BLaER1 treated with 17β-estradiol and CSF1 and Interleukin-3, amounts not matched to agents 10 nM and 100 nM (cell line): ENCODE data around the gene RAPGEF5.

Experiments
- H3K27ac ChIP-seq, 11 experiments: shearing (Covaris generic); formaldehyde crosslinking; 2 replicates each; pipeline ENCODE4 v1.8.1; 2022
- H3K27me3 ChIP-seq, 11 experiments: shearing (Covaris generic); formaldehyde crosslinking; 2 replicates each; pipeline ENCODE4 v1.8.1; 2022
- H3K36me3 ChIP-seq, 11 experiments: shearing (Covaris generic); formaldehyde crosslinking; 2 replicates each; pipeline ENCODE4 v1.8.1; 2022
- H3K4me1 ChIP-seq, 10 experiments: shearing (Covaris generic); formaldehyde crosslinking; 2 replicates each; pipeline ENCODE4 v1.8.1; 2022
- H3K4me2 ChIP-seq, 11 experiments: shearing (Covaris generic); formaldehyde crosslinking; 2 replicates each; pipeline ENCODE4 v1.8.1; 2022
- H3K4me3 ChIP-seq, 10 experiments: shearing (Covaris generic); formaldehyde crosslinking; 2 replicates each; pipeline ENCODE4 v1.8.1; 2022
- H3K9ac ChIP-seq, 11 experiments: shearing (Covaris generic); formaldehyde crosslinking; 2 replicates each; pipeline ENCODE4 v1.8.1; 2022
- H3K9me3 ChIP-seq, 11 experiments: shearing (Covaris generic); formaldehyde crosslinking; replicated peaks in 1 of 11; 2 replicates each; pipeline ENCODE4 v1.8.1; 2022
- H4K20me1 ChIP-seq, 11 experiments: shearing (Covaris generic); formaldehyde crosslinking; 2 replicates each; pipeline ENCODE4 v1.8.1; 2022
- Cebpa-rat ChIP-seq, 11 experiments: shearing (Covaris generic); IDR thresholded peaks; 2 replicates each; pipeline ENCODE4 v1.8.1; 2022

The RAPGEF5 gene

DNA sequence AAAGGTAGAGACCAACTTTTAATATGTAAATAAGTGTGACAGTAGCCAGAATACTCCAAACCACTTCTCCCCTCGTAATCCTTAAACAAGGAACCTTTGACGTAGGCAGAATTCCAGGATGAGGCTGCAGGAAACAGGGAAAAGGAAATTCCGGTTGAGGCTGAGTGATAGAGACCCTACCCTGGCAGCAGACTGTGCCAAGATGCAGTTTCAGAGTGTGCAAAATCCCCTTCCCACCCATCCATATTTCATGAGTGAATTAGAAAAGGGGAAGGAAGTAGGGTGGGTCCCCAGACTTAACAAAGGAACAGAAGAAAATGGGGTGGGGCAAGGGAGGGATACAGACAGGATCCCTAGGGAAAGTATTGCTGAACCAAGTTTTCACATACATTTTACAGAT is 143.0 kb downstream of the RAPGEF5 start:
- Histone ChIP-seq H3K9ac (no peak overlapping the region), H3K4me1 (peaks cover 9 to 20% (median 15%) of the 10 kb centered on the region in 10 experiments; a peak in 19 of 20 replicates), H4K20me1 (no peaks in the 10 kb centered on the region), H3K27me3 (no peaks in the 10 kb centered on the region), H3K4me2 (peak overlapping the region; percentile 11 to 67 (median 57); a peak in 18 of 22 replicates), H3K9me3 (peaks cover 0 to 6% (median 0%) of the 10 kb centered on the region in 11 experiments; a peak in 1 of 22 replicates), H3K27ac (no peak overlapping the region), H3K36me3 (peaks cover 0 to 41% (median 8%) of the 10 kb centered on the region in 11 experiments; a peak in 12 of 22 replicates), H3K4me3 (no peak overlapping the region)
- TF ChIP-seq Cebpa-rat (IDR thresholded peaks at IDR 0.05): no peak

GRCh38 chr7:22213081-22213480 is 143.9 kb downstream of the RAPGEF5 start:
- H3K9ac ChIP-seq: no peak overlapping the region
- H3K9me3 ChIP-seq: no peaks in the 10 kb centered on the region
- H3K36me3 ChIP-seq: peaks cover 0 to 38% (median 0%) of the 10 kb centered on the region in 11 experiments; a peak in 7 of 22 replicates
- no peaks in the 10 kb centered on the region for H3K27me3 ChIP-seq
- H3K4me3 ChIP-seq: no peak overlapping the region
- no peak for TF ChIP-seq Cebpa-rat (IDR thresholded peaks at IDR 0.05)
- peaks cover 9 to 20% (median 15%) of the 10 kb centered on the region in 10 experiments; a peak in 19 of 20 replicates for H3K4me1 ChIP-seq
- no peaks in the 10 kb centered on the region for H4K20me1 ChIP-seq
- no peak overlapping the region for H3K27ac ChIP-seq
- H3K4me2 ChIP-seq: peak overlapping the region in 3 of 11 experiments; percentile 0 to 42 (median 32); a peak in 3 of 22 replicates

GRCh38 chr7:22210967-22211366 is 146.0 kb downstream of the RAPGEF5 start:
- Histone ChIP-seq H3K4me2 (no peak overlapping the region), H3K9ac (no peak overlapping the region), H3K36me3 (peaks cover 0 to 21% (median 0%) of the 10 kb centered on the region in 11 experiments; a peak in 4 of 22 replicates), H3K27ac (no peak overlapping the region), H4K20me1 (no peaks in the 10 kb centered on the region), H3K27me3 (no peaks in the 10 kb centered on the region), H3K4me3 (no peak overlapping the region), H3K9me3 (no peaks in the 10 kb centered on the region), H3K4me1 (peaks cover 9 to 20% (median 15%) of the 10 kb centered on the region in 10 experiments; a peak in 19 of 20 replicates)
- TF ChIP-seq Cebpa-rat (IDR thresholded peaks at IDR 0.05): no peak

DNA sequence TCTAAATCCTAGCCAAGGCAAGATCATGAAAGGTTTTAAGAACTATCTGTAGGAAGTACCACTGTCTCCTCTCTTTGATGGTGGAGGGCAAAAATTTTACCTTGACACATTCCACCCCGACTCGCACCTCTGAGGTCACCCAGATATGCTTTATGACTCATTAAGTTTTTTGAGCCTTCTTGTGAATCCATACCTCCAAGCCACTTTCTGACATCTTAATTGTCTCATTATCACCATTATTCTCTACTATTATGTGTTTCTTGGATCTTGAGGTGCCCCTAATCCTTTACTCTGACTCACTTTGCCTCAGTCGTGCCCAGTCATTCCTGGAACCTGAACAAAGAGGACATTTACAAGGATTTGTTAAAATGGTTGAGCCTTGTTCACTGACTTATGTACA is 146.6 kb downstream of the RAPGEF5 start:
- TF ChIP-seq Cebpa-rat (IDR thresholded peaks at IDR 0.05): no peak
- Histone ChIP-seq H3K4me1 (peaks cover 9 to 20% (median 15%) of the 10 kb centered on the region in 10 experiments; a peak in 19 of 20 replicates), H3K9ac (no peak overlapping the region)

DNA sequence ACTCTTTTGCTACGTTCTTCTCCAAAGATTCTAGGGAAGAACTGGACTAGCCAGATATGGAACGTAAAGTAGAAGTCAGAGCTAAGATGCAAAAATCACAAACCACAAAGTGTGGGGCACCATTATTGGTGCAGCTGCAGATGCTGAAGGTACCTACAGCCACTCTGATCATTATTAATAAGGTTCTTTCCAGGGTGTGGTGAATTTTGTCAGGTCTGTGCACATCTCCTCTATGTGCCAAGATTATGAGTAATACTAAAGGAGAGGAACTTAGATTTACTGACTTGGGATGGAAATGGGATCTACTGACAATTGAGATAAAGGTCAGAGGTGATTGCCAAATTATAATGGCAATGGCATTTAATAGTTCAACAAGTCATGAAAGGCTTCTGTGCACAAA is 148.2 kb downstream of the RAPGEF5 start:
- Histone ChIP-seq H3K27me3 (no peaks in the 10 kb centered on the region), H3K27ac (no peak overlapping the region), H4K20me1 (no peaks in the 10 kb centered on the region), H3K4me2 (no peak overlapping the region), H3K36me3 (peaks cover 0 to 21% (median 3%) of the 10 kb centered on the region in 11 experiments; a peak in 11 of 22 replicates), H3K9me3 (no peaks in the 10 kb centered on the region), H3K4me1 (peaks cover 0 to 15% (median 2%) of the 10 kb centered on the region in 10 experiments; a peak in 16 of 20 replicates), H3K4me3 (no peak overlapping the region), H3K9ac (no peak overlapping the region)
- TF ChIP-seq Cebpa-rat (IDR thresholded peaks at IDR 0.05): no peak

More for the DNA sequence above, 146.6 kb downstream of the RAPGEF5 start:
- Histone ChIP-seq H3K9me3 (no peaks in the 10 kb centered on the region), H3K4me2 (no peak overlapping the region), H3K27ac (no peak overlapping the region), H4K20me1 (no peaks in the 10 kb centered on the region), H3K36me3 (peaks cover 0 to 15% (median 0%) of the 10 kb centered on the region in 11 experiments; a peak in 2 of 22 replicates), H3K27me3 (no peaks in the 10 kb centered on the region), H3K4me3 (no peak overlapping the region)

GRCh38 chr7:22207724-22208225 is 149.2 kb downstream of the RAPGEF5 start:
- H4K20me1 ChIP-seq: no peaks in the 10 kb centered on the region
- H3K4me3 ChIP-seq: no peak overlapping the region
- peaks cover 0 to 5% (median 0%) of the 10 kb centered on the region in 10 experiments; a peak in 4 of 20 replicates for H3K4me1 ChIP-seq
- H3K4me2 ChIP-seq: no peak overlapping the region
- H3K9ac ChIP-seq: no peak overlapping the region
- H3K36me3 ChIP-seq: peaks cover 0 to 31% (median 12%) of the 10 kb centered on the region in 11 experiments; a peak in 13 of 22 replicates
- no peak overlapping the region for H3K27ac ChIP-seq
- TF ChIP-seq Cebpa-rat (IDR thresholded peaks at IDR 0.05): no peak
- H3K9me3 ChIP-seq: no peaks in the 10 kb centered on the region
- no peaks in the 10 kb centered on the region for H3K27me3 ChIP-seq

DNA sequence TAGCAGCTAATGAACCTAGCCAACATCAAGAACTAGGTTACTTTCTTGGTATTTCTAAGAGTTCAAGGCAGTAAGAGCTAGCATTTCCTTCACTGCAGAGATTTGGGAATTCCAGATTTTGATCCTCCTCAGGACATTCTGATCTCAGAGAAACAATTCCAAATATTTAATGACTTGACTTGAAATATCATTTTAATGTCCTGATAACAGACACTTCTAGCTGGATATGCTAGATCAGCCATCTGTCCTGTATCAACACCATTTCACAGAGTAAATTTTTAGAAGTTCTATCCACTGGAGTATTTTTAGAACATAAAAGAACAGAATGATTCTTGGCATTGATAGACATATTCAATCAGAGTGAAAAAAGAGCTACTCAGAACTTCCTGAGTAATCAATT is 151.3 kb downstream of the RAPGEF5 start:
- no peaks in the 10 kb centered on the region for H3K27me3 ChIP-seq

DNA sequence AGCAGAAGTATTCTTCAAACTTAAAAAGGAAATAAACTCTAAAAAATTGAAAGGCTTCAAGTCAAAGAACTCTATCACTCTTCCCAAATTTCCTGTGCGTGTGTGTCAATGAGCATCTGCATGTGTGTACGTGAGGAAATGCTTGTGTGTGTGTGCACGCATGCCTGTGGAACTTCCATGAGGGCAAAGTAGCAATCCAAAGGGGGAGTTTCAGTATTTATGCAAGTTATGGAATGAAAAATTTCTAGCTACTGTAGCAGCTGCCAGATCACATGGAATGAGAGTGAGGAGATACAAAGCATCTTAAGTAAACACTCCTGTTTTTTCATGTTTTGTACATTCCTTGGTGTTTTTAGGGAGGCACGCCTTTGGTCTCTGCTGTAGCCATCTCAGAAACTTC is 152.6 kb downstream of the RAPGEF5 start:
- H3K9me3 ChIP-seq: no peaks in the 10 kb centered on the region
- no peak overlapping the region for H3K4me2 ChIP-seq
- H3K36me3 ChIP-seq: peaks cover 0 to 46% (median 28%) of the 10 kb centered on the region in 11 experiments; a peak in 15 of 22 replicates
- no peaks in the 10 kb centered on the region for H4K20me1 ChIP-seq
- no peak overlapping the region for H3K4me3 ChIP-seq
- no peak overlapping the region for H3K27ac ChIP-seq
- TF ChIP-seq Cebpa-rat (IDR thresholded peaks at IDR 0.05): no peak
- H3K27me3 ChIP-seq: no peaks in the 10 kb centered on the region
- no peak overlapping the region for H3K9ac ChIP-seq
- no peaks in the 10 kb centered on the region for H3K4me1 ChIP-seq

More for the DNA sequence above, 151.3 kb downstream of the RAPGEF5 start:
- H3K27ac ChIP-seq: no peak overlapping the region
- H3K36me3 ChIP-seq: peaks cover 0 to 50% (median 28%) of the 10 kb centered on the region in 11 experiments; a peak in 15 of 22 replicates
- no peaks in the 10 kb centered on the region for H3K9me3 ChIP-seq
- H3K4me3 ChIP-seq: no peak overlapping the region
- H3K9ac ChIP-seq: no peak overlapping the region
- H3K4me1 ChIP-seq: no peaks in the 10 kb centered on the region
- H3K4me2 ChIP-seq: no peak overlapping the region
- TF ChIP-seq Cebpa-rat (IDR thresholded peaks at IDR 0.05): no peak
- no peaks in the 10 kb centered on the region for H4K20me1 ChIP-seq

DNA sequence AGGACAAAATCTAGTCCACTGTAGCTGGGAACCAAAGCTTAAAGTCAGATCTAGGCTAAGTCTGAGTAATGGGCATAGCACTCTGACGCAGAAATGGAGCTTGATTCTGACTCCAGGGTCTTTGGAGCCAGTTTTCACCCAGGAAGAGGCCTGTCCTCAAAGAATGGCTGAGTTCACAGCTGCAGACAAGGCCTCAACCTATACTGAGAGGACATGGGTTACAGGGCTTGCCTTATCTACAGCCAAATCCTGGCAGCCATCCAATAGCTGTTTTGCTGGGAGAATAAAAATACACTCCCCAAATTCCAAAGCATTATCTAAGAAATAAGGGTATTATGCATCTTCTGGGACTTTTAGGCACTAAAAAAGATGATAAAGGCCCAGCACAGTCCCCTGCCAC is 154.8 kb downstream of the RAPGEF5 start:
- Histone ChIP-seq H3K9ac (no peak overlapping the region), H3K4me1 (no peaks in the 10 kb centered on the region), H3K9me3 (no peaks in the 10 kb centered on the region), H3K4me3 (no peak overlapping the region), H3K27ac (no peak overlapping the region), H3K36me3 (peaks cover 0 to 63% (median 28%) of the 10 kb centered on the region in 11 experiments; a peak in 15 of 22 replicates), H3K4me2 (no peak overlapping the region), H3K27me3 (no peaks in the 10 kb centered on the region), H4K20me1 (no peaks in the 10 kb centered on the region)
- no peak for TF ChIP-seq Cebpa-rat (IDR thresholded peaks at IDR 0.05)
